ENCODE data around the gene AP3D1.

Gene AP3D1

GRCh38 chr19:2171349-2172145 lies 20.2 kb upstream of the AP3D1 start:
- H3K27ac ChIP-seq (ENCODE audit: low read depth, low read length) = peak overlapping the region; percentile 93
- H3K4me1 ChIP-seq (ENCODE audit: control insufficient read depth in 5 of 5, insufficient read depth in 5 of 5, low read length in 5 of 5) = peaks cover 5 to 55% (median 52%) of the 10 kb centered on the region in 5 donors
- peak overlapping the region in 1 of 5 donors; percentile 11 for H3K4me3 ChIP-seq (ENCODE audit: low read depth in 1 of 5, low read length in 5 of 5)
- peak overlapping the region in 2 of 5 donors; percentile 8 to 26 for H3K9ac ChIP-seq (ENCODE audit: low read length in 5 of 5)
- no peaks in the 10 kb centered on the region for H3K27me3 ChIP-seq (ENCODE audit: control insufficient read depth in 5 of 5, insufficient read depth in 4 of 5, low read length in 5 of 5)
- peaks cover 0 to 19% (median 5%) of the 10 kb centered on the region in 5 donors for H3K36me3 ChIP-seq (ENCODE audit: control insufficient read depth in 5 of 5, insufficient read depth in 5 of 5, low read length in 5 of 5)
- H3K9me3 ChIP-seq (ENCODE audit: control insufficient read depth in 5 of 5, low read length in 5 of 5) = no peaks in the 10 kb centered on the region

GRCh38 chr19:2170987-2171348 lies 19.6 kb upstream of the AP3D1 start:
- peak overlapping the region in 1 of 5 donors; percentile 26 for H3K9ac ChIP-seq (ENCODE audit: low read length in 5 of 5)
- peaks cover 0 to 13% (median 2%) of the 10 kb centered on the region in 5 donors for H3K36me3 ChIP-seq (ENCODE audit: control insufficient read depth in 5 of 5, insufficient read depth in 5 of 5, low read length in 5 of 5)
- H3K27me3 ChIP-seq (ENCODE audit: control insufficient read depth in 5 of 5, insufficient read depth in 4 of 5, low read length in 5 of 5) = no peaks in the 10 kb centered on the region
- peaks cover 5 to 60% (median 54%) of the 10 kb centered on the region in 5 donors for H3K4me1 ChIP-seq (ENCODE audit: control insufficient read depth in 5 of 5, insufficient read depth in 5 of 5, low read length in 5 of 5)
- peak overlapping the region; percentile 93 for H3K27ac ChIP-seq (ENCODE audit: low read depth, low read length)
- no peaks in the 10 kb centered on the region for H3K9me3 ChIP-seq (ENCODE audit: control insufficient read depth in 5 of 5, low read length in 5 of 5)
- H3K4me3 ChIP-seq (ENCODE audit: low read depth in 1 of 5, low read length in 5 of 5) = no peak overlapping the region

- peak overlapping the region; percentile 93 for H3K27ac ChIP-seq (ENCODE audit: low read depth, low read length)
- H3K4me3 ChIP-seq (ENCODE audit: low read depth in 1 of 5, low read length in 5 of 5) = no peak overlapping the region
- no peaks in the 10 kb centered on the region for H3K27me3 ChIP-seq (ENCODE audit: control insufficient read depth in 5 of 5, insufficient read depth in 4 of 5, low read length in 5 of 5)
- H3K9ac ChIP-seq (ENCODE audit: low read length in 5 of 5) = no peak overlapping the region
- peaks cover 0 to 12% (median 0%) of the 10 kb centered on the region in 5 donors for H3K36me3 ChIP-seq (ENCODE audit: control insufficient read depth in 5 of 5, insufficient read depth in 5 of 5, low read length in 5 of 5)
- H3K4me1 ChIP-seq (ENCODE audit: control insufficient read depth in 5 of 5, insufficient read depth in 5 of 5, low read length in 5 of 5) = peaks cover 5 to 68% (median 59%) of the 10 kb centered on the region in 5 donors
- H3K9me3 ChIP-seq (ENCODE audit: control insufficient read depth in 5 of 5, low read length in 5 of 5) = no peaks in the 10 kb centered on the region
Observed at GRCh38 chr19:2170219-2170618, 18.9 kb upstream of the AP3D1 start.

GRCh38 chr19:2168619-2169424 lies 17.5 kb upstream of the AP3D1 start:
- Histone ChIP-seq H3K9ac (ENCODE audit: low read length in 5 of 5) (peak overlapping the region in 4 of 5 donors; percentile 46 to 66 (median 59)), H3K4me1 (ENCODE audit: control insufficient read depth in 5 of 5, insufficient read depth in 5 of 5, low read length in 5 of 5) (peaks cover 5 to 75% (median 65%) of the 10 kb centered on the region in 5 donors), H3K36me3 (ENCODE audit: control insufficient read depth in 5 of 5, insufficient read depth in 5 of 5, low read length in 5 of 5) (peaks cover 0 to 8% (median 0%) of the 10 kb centered on the region in 5 donors), H3K27me3 (ENCODE audit: control insufficient read depth in 5 of 5, insufficient read depth in 4 of 5, low read length in 5 of 5) (no peaks in the 10 kb centered on the region), H3K4me3 (ENCODE audit: low read depth in 1 of 5, low read length in 5 of 5) (peak overlapping the region in 4 of 5 donors; percentile 11 to 42 (median 26)), H3K9me3 (ENCODE audit: control insufficient read depth in 5 of 5, low read length in 5 of 5) (no peaks in the 10 kb centered on the region), H3K27ac (ENCODE audit: low read depth, low read length) (peak overlapping the region; percentile 93)

- H3K9me3 ChIP-seq (ENCODE audit: control insufficient read depth in 5 of 5, low read length in 5 of 5) = no peaks in the 10 kb centered on the region
- H3K4me1 ChIP-seq (ENCODE audit: control insufficient read depth in 5 of 5, insufficient read depth in 5 of 5, low read length in 5 of 5) = peaks cover 5 to 80% (median 65%) of the 10 kb centered on the region in 5 donors
- peaks cover 0 to 2% (median 0%) of the 10 kb centered on the region in 5 donors for H3K36me3 ChIP-seq (ENCODE audit: control insufficient read depth in 5 of 5, insufficient read depth in 5 of 5, low read length in 5 of 5)
- peak overlapping the region in 4 of 5 donors; percentile 53 to 68 (median 66) for H3K9ac ChIP-seq (ENCODE audit: low read length in 5 of 5)
- no peaks in the 10 kb centered on the region for H3K27me3 ChIP-seq (ENCODE audit: control insufficient read depth in 5 of 5, insufficient read depth in 4 of 5, low read length in 5 of 5)
- peak overlapping the region in 4 of 5 donors; percentile 11 to 42 (median 26) for H3K4me3 ChIP-seq (ENCODE audit: low read depth in 1 of 5, low read length in 5 of 5)
- H3K27ac ChIP-seq (ENCODE audit: low read depth, low read length) = peak overlapping the region; percentile 93
Observed at GRCh38 chr19:2167896-2168618, 16.7 kb upstream of the AP3D1 start.

- Histone ChIP-seq H3K36me3 (ENCODE audit: control insufficient read depth in 5 of 5, insufficient read depth in 5 of 5, low read length in 5 of 5) (no peaks in the 10 kb centered on the region), H3K9ac (ENCODE audit: low read length in 5 of 5) (peak overlapping the region in 1 of 5 donors; percentile 28), H3K27ac (ENCODE audit: low read depth, low read length) (peak overlapping the region; percentile 93), H3K9me3 (ENCODE audit: control insufficient read depth in 5 of 5, low read length in 5 of 5) (no peaks in the 10 kb centered on the region), H3K4me3 (ENCODE audit: low read depth in 1 of 5, low read length in 5 of 5) (peak overlapping the region in 3 of 5 donors; percentile 39 to 44 (median 39)), H3K27me3 (ENCODE audit: control insufficient read depth in 5 of 5, insufficient read depth in 4 of 5, low read length in 5 of 5) (no peaks in the 10 kb centered on the region), H3K4me1 (ENCODE audit: control insufficient read depth in 5 of 5, insufficient read depth in 5 of 5, low read length in 5 of 5) (peaks cover 5 to 80% (median 66%) of the 10 kb centered on the region in 5 donors)
Observed at GRCh38 chr19:2166741-2167738, 15.7 kb upstream of the AP3D1 start.

GRCh38 chr19:2164020-2164998 lies 12.9 kb upstream of the AP3D1 start:
- H3K9ac ChIP-seq (ENCODE audit: low read length in 5 of 5) = peak overlapping the region in 4 of 5 donors; percentile 73 to 88 (median 81)
- H3K4me3 ChIP-seq (ENCODE audit: low read depth in 1 of 5, low read length in 5 of 5) = peak overlapping the region; percentile 76 to 79 (median 77)
- no peaks in the 10 kb centered on the region for H3K36me3 ChIP-seq (ENCODE audit: control insufficient read depth in 5 of 5, insufficient read depth in 5 of 5, low read length in 5 of 5)
- H3K9me3 ChIP-seq (ENCODE audit: control insufficient read depth in 5 of 5, low read length in 5 of 5) = no peaks in the 10 kb centered on the region
- H3K4me1 ChIP-seq (ENCODE audit: control insufficient read depth in 5 of 5, insufficient read depth in 5 of 5, low read length in 5 of 5) = peaks cover 2 to 52% (median 45%) of the 10 kb centered on the region in 5 donors
- no peaks in the 10 kb centered on the region for H3K27me3 ChIP-seq (ENCODE audit: control insufficient read depth in 5 of 5, insufficient read depth in 4 of 5, low read length in 5 of 5)
- peak overlapping the region; percentile 90 for H3K27ac ChIP-seq (ENCODE audit: low read depth, low read length)

GRCh38 chr19:2160379-2160778 lies 9.0 kb upstream of the AP3D1 start:
- Histone ChIP-seq H3K27me3 (ENCODE audit: control insufficient read depth in 5 of 5, insufficient read depth in 4 of 5, low read length in 5 of 5) (no peaks in the 10 kb centered on the region), H3K4me1 (ENCODE audit: control insufficient read depth in 5 of 5, insufficient read depth in 5 of 5, low read length in 5 of 5) (peaks cover 0 to 14% (median 12%) of the 10 kb centered on the region in 5 donors), H3K27ac (ENCODE audit: low read depth, low read length) (no peak overlapping the region), H3K9me3 (ENCODE audit: control insufficient read depth in 5 of 5, low read length in 5 of 5) (no peaks in the 10 kb centered on the region), H3K36me3 (ENCODE audit: control insufficient read depth in 5 of 5, insufficient read depth in 5 of 5, low read length in 5 of 5) (no peaks in the 10 kb centered on the region), H3K4me3 (ENCODE audit: low read depth in 1 of 5, low read length in 5 of 5) (no peak overlapping the region), H3K9ac (ENCODE audit: low read length in 5 of 5) (no peak overlapping the region)
